ENCODE data around the gene SYNPO2.
"Not testable (repeated sequence)": the region's sequence is repeated elsewhere in the genome, so short reads cannot be mapped to it uniquely, and the experiment has no call there.

Gene SYNPO2

DNA sequence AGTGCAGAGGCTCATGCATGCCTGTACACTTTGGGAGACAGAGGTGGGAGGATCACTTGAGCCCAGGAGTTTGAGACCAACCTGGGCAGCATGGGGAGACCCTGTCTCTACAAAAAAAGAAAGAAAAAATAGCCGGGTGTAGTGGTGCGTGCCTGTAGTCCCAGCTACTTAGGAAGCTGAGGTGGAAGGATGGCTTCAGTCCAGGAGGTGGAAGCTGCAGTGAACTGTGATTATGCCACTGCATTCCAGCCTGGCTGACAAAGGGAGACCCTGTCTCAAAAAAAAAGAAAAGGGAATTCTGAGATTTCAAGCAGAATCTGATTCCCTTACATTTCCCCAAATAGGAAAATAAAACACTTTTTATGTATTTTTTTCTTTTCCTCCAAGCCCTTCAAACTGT is 83.5 kb downstream of the SYNPO2 start:
- DNase-seq (ENCODE audit: low read depth in 2 of 2) = no peak

DNA sequence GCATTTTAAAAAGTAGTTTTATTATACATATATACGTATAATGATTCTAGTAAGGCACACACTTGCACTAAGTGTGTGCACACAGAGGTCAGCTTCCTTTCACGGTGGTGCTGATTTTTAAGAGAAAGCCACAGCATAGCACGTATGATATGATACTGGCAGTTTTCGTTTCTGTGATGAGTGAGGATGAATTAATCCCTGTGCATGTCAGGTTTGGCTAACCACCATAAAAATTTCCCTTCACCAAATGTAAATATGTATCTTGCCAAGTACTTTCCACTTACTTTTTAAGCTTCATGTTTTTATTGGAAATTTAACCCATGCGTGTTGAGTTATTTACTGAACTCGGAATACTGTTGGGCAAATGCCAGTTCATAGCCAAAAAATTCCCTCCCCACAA is 84.6 kb downstream of the SYNPO2 start:
- no peak for DNase-seq (ENCODE audit: low read depth in 2 of 2)

DNA sequence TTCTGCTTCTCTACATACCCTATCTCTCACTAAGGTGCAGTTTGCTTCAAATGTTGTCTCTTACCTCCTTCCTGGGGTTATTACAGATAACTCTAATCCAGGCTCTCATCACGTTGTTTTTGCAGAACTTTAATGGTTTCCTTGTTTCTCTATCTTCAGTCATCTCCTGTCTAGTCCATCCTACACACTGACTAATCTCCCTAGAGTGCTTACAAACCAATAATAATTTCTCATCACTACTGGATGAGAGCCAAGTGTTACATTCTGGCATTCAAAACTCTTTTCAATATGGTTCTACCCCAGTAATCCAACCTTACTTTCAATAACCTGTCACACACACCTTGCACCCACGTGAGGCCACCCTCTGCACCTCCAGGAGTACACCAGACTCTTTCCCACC is 86.1 kb downstream of the SYNPO2 start:
- DNase-seq (ENCODE audit: low read depth in 2 of 2) = no peak

DNA sequence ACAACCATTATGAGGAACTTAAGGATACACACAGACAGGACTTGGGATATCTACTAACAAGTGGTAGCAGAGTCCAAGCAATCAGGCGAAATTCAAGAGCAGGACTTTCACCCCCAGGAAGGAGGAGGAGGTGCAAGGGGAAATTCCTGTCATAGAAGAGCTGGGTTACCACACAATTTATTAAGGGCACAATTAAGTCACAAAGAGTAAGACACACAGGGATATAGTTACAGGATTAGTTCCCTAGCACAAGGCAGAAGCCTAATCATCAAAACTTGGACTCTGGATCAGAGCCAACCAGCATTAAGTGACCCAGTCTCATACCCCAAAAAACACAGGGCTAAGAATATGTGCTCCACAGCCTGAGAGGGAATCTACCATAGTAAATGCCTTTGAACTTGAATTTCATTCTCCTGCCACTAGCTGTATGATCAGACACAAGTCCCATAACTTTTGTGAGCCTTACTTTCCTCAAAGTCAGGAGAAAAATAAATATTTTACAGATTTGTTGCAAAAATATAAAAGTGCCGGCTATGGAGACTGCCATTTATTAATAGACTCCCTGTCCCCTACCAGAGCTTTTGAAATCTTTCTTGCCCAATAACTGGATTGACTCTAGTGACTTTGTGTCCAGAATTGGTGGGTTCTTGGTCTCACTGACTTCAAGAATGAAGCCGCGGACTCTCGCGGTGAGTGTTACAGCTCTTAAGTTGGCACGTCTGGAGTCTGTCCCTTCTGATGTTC is 87.0 kb downstream of the SYNPO2 start:
- DNase-seq (ENCODE audit: low read depth in 2 of 2) = no peak

DNA sequence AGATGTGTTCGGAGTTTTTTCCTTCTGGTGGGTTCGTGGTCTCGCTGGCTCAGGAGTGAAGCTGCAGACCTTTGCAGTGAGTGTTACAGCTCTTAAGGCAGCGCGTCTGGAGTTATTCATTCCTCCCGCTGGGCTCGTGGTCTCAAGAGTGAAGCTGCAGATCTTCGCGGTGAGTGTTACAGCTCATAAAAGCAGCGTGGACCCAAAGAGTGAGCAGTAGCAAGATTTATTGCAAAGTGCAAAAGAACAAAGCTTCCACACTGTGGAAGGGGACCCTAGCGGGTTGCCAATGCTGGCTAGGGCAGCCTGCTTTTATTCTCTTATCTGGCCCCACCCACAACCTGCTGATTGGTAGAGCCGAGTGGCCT is 87.5 kb downstream of the SYNPO2 start:
- DNase-seq (ENCODE audit: low read depth in 2 of 2) = not testable (repeated sequence)

DNA sequence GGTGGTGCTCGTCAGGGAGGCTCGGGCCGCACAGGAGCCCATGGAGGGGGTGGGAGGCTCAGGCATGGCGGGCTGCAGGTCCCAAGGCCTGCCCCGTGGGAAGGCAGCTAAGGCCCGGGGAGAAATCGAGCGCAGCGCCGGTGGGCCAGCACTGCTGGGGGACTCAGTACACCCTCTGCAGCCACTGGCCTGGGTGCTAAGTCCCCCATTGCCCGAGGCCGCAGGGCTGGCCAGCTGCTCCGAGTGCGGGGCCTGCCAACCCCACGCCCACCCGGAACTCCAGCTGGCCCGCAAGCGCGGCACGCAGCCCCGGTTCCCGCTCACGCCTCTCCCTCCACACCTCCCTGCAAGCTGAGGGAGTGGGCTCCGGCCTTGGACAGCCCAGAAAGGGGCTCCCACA is 88.4 kb downstream of the SYNPO2 start:
- not testable (repeated sequence) for DNase-seq (ENCODE audit: low read depth in 2 of 2)

DNA sequence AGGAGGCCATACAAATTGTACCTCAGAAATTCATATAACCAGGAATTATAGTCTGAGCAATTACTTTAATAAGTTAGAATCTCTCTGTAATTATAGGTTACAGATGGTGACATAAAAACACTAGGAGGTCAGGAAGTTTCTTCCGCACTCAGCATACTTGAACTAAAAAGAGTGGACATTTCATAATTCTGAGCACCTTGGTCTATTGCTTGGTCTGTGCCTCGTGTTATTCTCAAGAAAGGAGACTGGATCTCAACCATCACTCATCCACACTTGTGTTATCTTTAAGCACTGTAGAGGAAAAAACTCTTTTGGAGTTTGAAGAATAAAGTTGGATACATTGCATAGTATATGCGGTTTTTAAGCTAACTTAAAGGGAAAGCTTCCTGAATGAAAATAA is 91.1 kb downstream of the SYNPO2 start:
- no peak for DNase-seq (ENCODE audit: low read depth in 2 of 2)

DNA sequence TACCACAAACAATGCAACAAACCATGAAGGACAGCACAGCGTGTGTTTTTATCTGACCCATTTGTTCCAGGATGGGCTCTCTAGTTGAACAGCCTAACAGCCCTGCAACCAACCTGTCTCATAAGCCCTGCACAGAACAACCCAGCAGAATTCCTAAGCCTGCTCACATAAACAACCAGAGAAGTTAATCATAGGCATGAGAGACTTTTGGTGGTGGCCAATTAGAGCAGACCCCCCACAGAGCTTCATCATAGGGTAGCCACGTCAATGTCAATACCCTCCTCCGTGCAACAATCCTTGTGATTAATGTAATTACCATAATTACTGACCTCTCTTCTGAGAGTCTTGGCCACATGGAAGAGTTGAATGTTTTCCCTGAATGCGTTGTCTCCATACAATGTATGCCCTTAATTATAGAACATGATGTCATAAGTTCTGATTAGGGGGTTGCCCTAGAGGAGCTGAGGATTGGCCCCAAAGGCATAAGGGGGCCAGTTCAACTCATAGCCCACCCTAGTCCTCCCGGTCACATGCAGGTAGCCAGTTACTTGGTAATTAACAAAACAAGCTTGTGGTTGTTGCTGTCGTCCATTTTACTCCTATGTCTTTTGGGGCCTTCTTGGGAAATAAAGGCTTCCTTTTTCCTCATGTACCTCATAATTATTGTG is 92.7 kb downstream of the SYNPO2 start:
- no peak for DNase-seq (ENCODE audit: low read depth in 2 of 2)

DNA sequence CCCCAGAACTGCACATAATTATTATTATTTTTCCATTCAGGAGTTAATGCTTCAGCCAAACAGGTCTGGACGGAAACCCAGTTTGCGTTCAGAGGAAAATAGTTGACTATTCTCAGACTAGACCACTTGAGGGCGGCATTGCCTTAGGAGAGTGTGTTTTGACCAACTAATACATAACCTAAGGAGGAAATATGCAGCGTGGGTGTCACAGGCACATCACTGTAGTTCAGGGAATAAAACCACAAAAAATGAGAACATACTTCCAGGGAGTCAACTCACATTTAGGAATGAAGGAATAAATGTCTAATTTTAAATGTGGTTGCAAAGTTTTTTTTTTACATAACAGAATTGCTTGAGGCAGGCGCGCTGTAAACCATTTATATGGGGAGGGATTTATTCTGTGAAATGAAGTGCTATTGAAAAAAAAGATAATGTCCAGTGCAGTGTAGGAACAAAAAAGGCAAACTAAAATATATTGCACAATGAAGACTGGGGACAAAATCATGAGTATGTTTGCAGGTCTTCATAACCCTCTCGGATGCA is 93.3 kb downstream of the SYNPO2 start:
- DNase-seq (ENCODE audit: low read depth in 2 of 2) = peak in 1 of 2 donors; percentile 7

DNA sequence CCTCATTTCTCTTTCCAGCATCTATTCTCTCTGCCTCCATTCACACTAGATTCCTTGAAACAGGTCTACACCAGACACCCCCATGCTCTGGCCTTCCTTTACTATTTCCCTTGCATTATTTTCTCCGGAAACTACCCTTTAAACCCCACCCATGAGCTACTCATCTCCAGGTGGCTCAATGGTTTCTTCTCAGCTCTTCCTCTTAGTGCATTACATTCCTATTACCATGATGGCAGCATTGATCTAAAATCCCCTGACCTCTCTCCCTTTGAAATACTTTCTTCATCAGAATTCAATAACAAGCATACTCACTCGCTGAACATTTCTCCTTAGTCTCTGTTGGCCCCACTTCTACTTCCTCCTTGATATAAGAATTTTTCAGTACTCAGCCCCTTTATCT is 94.6 kb downstream of the SYNPO2 start:
- DNase-seq (ENCODE audit: low read depth in 2 of 2) = no peak

DNA sequence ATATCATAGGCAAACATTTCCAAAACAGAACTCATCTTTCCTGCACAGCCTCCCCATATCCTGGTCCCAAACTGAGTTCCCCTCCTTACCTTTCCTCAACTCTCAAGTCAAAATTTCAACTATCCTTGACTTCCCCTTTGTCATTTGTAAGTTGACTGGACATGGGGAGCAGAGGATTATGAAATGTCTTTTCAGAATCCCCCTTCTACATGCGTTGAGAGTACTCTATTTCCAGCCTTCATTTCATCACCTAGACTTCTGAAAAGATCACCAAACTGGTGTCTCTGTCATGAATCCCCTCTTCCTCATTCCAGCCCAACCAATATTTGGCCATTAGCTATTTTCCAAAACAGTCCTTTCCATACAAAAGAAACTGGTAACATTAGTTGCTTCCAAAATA is 95.2 kb downstream of the SYNPO2 start:
- no peak for DNase-seq (ENCODE audit: low read depth in 2 of 2)

DNA sequence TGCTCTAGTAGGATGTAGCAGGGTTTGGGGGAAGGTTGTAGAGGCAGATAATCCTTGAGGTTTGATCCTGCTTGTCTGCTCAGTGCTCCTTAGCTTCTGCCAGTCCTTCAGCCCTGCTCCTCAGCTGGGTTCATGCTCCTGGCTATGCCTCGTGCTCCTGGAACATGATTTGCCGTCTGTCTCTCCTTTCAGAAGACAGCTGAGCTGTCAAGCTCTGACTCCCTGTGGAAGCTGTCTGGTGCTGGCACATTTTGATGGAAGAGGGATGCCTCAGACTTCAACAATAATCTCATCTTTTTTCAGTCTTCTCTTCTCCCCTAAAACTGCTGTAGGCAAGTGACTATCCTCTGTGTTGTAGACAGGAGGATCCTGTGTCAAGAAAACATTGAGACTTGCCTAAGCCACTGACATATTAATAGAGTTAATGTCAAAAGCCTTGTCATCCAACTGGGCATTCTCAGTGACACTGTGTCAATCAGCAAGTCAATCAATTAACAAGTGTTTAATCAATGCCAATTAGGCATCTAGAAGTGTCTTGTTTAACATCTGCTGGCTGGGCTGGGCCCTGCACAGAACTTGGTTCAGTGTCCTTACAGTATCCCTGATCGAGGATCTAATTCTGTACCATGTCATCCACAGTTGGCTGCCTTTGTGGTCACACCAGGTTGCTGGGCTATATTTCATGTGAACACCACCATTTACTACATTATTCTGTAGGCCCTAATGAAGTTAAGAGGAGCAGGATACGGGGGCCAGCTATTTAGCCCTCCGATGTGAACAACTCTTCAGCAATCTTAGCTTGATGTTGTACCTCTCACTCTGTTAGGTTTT is 96.7 kb downstream of the SYNPO2 start:
- no peak for DNase-seq (ENCODE audit: low read depth in 2 of 2)

DNA sequence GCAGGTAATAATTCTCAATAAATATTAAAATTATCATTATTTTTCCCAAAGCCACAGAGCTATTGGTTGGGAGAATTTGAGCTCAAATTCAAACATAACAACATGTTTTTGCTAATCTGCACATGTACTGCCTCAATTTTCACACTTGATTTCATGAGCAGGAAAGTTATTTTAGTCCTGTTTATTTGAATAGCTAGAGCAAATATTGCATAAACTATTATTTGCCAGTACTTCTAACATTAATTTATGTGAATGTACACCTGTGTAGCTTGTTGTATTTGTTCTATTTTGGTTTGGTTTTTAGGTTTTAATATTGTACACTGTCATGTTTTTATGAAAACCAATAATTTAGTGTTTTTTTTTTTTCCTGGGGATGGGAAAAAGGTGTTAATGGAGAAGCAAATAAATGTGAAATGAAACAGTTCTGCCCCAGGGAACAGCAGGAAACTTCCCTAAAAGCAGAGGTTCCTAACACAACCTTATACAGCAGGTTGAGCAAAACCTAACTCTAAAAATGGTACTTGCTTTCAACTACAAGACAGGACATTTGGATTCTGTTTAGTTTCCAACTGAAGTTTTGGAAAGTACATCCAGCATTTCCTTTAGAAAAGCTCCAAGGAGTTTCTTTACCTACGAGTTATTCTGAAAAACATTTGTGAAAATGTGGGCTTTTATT is 99.4 kb downstream of the SYNPO2 start:
- no peak for DNase-seq (ENCODE audit: low read depth in 2 of 2)

DNA sequence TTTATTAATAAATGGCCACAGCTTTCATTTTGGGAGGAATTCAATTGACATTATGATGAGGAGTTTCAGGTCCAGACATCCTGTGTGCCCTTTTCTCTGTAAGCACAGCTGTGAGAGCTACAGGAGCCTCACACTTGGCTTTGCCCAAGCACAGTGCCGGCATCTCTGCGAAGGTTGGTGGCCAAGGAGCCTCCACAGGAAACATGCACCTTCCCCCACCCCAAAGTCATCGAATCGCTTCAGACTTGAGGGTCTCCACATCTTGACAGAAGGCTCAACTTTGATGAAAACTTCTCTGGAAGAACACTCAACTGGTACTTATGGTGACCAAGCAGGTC is 100.0 kb downstream of the SYNPO2 start:
- DNase-seq (ENCODE audit: low read depth in 2 of 2) = no peak

DNA sequence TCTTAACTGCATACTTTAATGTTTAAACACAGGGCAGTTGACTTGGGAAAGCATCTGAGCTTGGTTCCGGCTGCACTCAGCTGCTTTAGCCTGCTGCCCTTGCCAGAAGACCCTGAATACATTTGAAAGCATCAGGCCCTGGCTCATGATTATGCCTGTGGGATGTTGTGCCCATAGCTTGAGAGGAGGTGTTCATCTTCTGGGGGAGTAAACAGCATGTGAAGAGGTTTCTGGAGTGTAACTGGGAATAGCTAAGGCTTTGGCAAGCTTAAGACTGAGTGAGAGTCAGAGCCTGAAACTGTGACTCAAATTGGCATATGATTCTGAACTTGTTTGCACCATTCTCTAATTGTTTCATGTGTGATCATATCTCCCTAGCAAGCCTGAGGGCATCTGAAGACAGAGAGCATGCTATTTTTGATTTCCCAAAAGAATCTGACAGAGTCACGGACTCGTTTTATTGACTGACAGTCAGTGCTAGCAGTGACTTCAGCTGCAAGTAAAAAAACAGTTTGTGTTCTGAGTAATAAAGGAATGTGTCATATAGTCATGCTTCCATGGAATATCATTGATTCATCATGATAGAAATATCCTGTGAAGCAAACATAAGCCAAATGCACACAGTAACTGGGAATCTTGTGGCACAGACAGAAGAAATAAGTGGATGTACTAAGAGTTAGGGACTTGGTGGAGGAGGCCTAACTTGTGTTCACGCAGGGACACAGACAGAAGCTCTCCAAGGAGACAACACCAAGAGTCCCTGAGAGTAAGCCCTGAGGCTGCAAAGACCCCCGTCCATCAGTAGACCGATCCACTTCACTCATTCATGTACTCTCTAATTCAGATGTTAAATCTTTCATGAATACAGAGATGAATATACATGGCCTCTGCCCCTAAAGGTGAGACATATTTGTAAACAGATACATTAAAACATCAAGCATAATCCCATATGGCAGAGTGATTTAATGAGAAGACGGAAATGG is 100.7 kb downstream of the SYNPO2 start:
- no peak for DNase-seq (ENCODE audit: low read depth in 2 of 2)

DNA sequence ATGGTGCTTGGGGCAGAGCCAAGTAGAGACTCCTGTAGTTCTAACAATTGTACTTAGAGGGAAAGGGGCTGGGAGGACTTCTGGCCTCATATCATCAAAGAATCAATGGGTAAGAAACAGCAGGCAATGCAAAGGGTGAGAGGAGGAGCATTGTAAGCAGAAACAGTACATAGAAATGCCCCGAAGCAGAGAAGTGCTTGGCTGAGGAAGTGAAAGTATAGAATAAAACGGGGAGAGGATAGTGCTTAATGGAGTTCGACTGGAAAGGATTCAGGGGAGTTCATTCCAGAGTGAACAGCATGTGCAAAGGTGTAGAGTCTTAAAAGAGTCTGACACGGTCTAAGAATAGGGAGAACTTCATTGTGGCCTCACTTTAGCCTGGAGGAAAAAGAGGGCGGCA is 103.0 kb downstream of the SYNPO2 start:
- no peak for DNase-seq (ENCODE audit: low read depth in 2 of 2)

DNA sequence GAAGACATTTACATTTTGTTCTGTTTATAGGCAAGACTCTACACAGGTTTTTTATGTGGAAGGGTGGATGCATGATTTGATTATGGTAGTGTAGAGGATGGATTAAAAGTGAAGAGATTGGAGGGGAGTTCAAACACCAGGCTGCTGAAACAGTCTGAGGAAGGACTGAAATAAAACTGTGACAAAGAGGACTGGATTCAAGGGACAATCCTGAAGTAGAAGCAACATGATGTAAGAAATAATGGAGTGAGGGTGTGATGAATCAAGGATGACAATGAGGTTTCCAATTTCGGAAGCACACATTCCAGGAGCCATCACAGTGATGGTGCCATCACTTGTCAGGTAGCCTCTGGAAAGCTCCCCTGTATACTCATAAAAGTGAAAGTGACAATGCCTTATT is 103.5 kb downstream of the SYNPO2 start:
- DNase-seq (ENCODE audit: low read depth in 2 of 2) = no peak

DNA sequence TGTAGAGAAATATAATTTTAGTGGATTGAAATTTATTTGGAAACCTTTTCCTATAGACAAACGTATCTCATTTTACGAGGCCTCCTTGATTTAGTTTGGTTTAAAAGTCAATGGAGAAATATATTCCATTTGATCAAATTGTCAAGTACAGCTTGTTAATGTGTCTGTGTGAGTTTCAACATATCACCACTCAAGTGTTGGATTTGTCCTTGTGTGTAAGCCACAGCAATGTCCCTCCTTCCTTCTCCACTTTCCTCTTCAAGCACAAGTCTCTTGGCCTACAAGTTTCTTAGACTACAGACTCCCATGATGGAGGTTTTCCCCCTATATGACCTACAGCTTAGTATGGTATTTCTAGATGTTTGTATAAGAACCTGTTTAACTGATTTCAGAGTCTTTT is 104.7 kb downstream of the SYNPO2 start:
- no peak for DNase-seq (ENCODE audit: low read depth in 2 of 2)

DNA sequence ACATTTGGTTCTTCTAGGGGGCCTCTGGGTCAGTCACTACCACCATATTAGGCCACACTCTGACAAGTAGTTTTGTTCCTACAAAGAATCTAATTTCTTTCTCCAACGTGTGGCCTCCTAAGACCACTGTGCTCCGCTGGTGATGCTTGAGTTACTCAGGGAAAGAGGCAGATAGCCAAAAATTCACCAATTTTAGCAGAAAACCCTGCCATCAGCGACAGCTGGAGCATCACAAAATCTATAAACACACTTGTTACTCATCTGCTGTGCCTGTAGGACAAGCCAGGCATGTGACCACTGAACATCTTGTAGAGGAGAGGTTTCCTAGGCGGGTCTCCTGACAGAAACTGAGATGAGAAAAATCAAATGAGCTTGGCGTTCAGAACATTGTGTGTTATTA is 105.4 kb downstream of the SYNPO2 start:
- DNase-seq (ENCODE audit: low read depth in 2 of 2) = no peak

DNA sequence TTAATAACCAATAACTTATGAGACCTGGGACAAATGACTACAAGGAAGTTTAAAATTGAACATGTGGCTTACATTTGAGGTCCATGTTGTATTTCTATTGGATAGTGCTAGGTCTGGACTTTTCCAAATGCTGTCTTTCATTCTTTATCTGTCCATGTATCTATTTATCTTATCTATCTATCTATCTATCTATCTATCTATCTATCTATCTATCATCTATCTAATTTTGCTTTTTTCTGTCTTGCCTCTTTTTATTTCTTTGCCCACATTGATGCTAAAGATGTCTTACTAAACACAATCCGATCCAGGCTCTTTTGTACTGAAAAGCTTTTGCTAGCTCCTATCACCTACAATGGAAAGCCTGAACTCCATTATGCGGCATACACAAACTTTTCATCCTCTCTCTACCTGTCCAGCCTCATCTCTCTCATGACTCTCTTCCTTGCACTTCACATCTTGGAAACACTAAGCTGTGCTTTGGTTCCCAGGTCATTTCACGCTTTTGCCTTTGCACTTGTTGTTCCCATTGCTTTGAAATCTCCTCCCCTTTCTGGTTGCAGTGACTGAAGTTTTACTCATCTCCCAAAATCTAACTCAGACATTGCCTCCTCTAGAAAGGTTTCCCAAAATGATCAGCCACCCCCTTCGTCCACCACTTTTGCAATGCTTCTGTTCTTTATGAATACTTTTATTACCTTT is 107.2 kb downstream of the SYNPO2 start:
- no peak for DNase-seq (ENCODE audit: low read depth in 2 of 2)

All from stimulated activated CD8-positive, alpha-beta memory T cell treated with anti-CD3 and anti-CD28 coated beads, Interleukin-2, amount 100 ng/mL, for 48 hours (primary cell).